Measurements from ENCODE around the gene FAM219A.
A peak's percentile ranks its signal among the peaks of the same experiment; 100 is the strongest.
"Not testable (repeated sequence)": the region's sequence is repeated elsewhere in the genome, so short reads cannot be mapped to it uniquely, and the experiment has no call there.

FAM219A gene

GRCh38 chr9:34442770-34443169 is 15.6 kb downstream of the FAM219A start:
- DNase-seq: no peak

GRCh38 chr9:34440017-34440416 is 18.4 kb downstream of the FAM219A start:
- no peak for DNase-seq

GRCh38 chr9:34438465-34438864 is 19.9 kb downstream of the FAM219A start:
- not testable (repeated sequence) for DNase-seq

- not testable (repeated sequence) for DNase-seq
Measured at GRCh38 chr9:34437926-34438307, 20.5 kb downstream of the FAM219A start.

- peak; percentile 73 for DNase-seq
Measured at GRCh38 chr9:34437006-34437925, 21.1 kb downstream of the FAM219A start.

GRCh38 chr9:34431667-34432066 is 26.7 kb downstream of the FAM219A start:
- DNase-seq: no peak

DNA sequence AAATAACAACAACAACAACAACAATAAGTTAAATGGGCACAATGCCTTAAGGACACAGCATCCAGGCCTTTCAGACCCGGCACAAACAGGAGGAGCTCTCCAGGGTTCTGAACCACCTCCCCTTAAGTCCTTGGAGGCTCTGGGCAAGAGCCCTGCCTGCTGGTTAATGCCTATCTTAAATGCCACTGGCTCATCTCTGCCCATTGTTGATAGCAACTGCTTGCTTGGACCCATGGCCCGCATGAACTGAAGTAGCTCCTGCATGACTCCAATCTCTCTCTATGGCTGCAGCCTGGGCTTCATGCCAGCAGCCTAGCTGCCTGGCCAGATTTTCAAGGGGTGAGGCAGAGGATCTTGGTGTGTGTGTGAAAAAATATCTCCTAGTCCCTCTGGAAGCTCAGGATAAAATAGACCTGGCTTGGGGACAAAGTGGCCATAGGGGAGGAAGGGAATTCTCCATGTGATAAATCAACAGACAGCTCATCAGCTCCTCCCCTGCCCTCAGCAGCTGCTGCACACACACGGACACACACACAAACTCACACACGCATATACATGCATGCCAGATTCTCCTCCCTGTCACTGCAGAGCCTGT is 27.4 kb downstream of the FAM219A start:
- DNase-seq: no peak

- no peak for DNase-seq
Measured at GRCh38 chr9:34428325-34428958, 29.9 kb downstream of the FAM219A start.

DNA sequence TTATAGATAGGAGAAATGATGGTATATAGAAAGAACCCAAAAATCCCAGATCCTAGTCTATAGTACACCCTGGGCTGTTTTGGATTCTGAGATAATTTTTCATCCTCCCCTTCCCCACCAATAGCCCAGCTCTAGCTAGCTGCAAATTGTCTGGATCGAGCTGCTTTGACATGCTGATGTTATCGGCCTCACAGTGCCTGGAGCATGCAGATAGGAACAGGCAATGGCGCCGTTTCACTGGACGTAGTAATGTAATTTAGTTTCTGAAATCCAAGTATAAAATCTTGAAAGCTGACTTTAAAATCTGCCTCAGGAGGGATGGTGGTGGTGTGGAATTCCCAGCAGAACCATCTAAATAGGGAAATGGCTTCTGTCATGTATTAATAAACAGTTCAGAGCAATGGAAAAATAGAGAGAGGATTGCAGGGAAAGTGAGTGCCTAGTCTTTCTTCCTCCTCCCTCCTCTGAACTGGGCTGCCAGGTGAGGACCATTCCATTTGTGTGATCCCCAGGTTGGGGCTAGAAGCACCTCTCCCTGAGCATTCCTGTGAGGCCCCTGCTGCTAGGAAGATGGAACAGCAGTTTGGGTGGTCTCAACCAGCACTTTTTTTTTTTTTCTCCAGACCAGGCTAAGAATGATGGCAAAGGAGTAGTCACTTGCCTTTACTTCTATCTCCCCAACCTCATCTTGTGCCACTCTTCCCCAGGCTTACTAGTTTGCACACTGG is 31.9 kb downstream of the FAM219A start:
- no peak for DNase-seq

- no peak for DNase-seq
Measured at GRCh38 chr9:34419716-34420504, 38.5 kb downstream of the FAM219A start.

DNA sequence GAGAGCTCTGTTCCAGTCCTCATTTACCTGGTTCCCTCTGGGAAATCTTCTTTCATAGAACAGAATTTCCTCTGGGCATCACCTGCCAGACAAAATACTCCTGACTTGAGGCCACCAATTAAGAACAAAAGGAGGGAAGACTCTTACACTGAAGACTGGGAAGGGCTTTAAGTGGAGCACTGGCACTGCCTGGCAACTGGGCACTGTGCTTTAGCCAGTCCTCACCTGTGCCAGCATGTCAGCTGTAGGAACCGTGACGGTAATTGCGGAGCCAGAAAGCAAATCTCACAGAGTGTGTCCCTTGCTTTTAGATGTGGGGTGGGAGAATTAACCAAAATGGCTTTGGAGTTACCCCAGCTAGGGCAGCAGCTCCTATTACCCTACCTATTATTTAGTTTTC is 40.6 kb downstream of the FAM219A start:
- no peak for DNase-seq

GRCh38 chr9:34413231-34413852 is 45.0 kb downstream of the FAM219A start:
- peak; percentile 6 for DNase-seq

- DNase-seq: no peak
Measured at GRCh38 chr9:34412336-34412735, 46.0 kb downstream of the FAM219A start.

DNA sequence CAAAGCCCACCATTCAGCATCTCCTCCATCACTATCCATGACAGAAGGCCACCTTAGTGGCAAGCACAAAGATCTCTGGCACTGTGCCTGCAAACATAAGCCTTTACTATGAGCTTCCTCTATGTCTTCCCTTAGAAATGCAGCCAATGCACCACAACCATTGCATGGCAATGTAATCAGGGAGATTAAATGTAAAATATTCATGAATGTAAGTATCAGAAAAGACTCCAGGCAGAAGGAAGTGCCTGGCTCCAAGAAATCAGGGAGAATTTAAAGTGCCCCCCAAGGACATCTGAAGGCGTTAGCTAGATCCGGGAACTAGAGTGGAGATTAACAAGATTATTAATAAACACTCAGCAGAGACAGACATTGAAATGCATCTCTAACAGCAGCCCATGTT is 49.2 kb downstream of the FAM219A start:
- DNase-seq: no peak

DNA sequence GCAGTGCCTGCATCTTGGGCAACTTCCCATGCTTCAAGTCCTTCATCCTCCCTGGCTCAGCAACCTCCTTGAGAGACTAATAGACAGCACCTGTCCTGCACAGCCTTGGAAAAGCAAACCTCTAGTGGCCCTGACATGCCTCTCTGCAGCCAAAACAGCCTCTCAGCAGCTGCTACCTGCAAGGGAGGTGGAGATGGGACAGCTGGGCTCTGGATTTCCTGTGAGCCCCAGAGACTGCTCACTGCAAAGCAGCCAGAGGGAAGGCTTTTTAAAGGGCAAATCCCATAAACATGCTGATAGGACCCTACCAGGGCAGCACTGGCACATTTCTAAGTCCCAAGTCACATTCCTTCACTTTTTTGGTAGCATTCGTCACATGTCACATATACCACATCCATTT is 50.2 kb downstream of the FAM219A start:
- DNase-seq: no peak

DNA sequence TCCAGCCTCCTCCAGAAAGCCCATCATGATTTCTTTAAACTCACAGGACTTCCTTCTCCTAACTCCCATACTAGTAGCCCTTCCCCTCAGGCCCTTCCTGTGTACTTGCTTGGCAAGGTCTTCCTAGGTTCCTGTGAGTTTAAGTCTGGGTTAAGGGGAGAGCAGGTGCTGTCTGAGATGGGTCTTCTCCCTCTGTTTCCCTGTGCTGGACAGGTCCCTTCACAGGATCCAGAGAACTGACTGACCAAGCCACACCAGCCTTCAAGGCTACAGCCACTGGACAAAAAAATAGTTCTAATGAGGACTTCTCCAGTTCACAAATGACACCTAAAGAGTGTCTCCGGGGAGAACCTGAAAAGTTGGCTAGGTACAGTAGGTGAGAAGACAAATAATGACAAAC is 52.2 kb downstream of the FAM219A start:
- no peak for DNase-seq

- DNase-seq: no peak
Measured at GRCh38 chr9:34405719-34406118, 52.7 kb downstream of the FAM219A start.

- DNase-seq: peak; percentile 50
Measured at GRCh38 chr9:34403554-34404380, 54.6 kb downstream of the FAM219A start.

DNA sequence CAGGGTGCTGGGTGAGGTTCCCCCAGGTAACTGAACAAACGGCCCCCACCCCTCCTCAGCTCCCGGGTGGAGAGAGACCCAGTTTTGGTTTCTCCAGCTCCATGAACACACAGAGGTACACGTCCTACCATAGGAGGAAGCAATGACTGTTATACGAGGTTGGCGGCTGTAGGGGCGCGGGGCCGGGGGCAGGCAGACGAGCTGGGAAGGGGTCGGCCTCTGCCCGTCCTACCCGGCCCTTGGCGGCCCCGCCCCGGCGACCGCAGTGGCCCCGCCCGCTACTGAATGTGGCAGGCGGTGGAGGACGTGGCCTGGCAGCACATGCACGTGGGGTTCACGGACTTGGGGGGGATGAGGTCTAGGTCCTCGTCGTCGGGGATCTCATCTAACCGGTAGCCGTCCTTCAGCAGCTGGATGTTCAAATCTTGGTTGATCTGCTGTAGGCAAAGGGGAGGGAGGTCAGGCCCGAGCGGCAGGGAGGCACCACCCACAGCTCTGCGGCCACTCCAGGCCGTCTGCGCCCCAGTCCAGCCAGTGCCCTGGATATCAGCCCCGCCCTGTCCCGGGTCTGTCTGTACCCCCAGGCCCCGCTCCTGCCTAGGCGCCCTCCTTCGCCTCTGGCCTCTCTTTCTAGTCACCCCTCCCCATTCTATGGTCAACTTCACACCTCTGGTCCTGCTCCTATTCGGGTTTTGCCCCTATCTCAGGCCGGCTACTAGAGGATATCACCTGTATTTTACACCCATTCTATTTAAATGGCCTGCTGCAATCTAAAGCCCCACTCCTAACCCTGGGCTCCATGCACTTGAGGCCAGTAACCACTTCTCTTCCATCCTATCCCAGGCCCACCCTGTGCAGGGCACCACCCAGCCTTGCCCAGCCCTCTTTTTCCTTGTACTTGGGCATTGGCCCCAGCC is 57.4 kb downstream of the FAM219A start:
- DNase-seq: no peak

DNA sequence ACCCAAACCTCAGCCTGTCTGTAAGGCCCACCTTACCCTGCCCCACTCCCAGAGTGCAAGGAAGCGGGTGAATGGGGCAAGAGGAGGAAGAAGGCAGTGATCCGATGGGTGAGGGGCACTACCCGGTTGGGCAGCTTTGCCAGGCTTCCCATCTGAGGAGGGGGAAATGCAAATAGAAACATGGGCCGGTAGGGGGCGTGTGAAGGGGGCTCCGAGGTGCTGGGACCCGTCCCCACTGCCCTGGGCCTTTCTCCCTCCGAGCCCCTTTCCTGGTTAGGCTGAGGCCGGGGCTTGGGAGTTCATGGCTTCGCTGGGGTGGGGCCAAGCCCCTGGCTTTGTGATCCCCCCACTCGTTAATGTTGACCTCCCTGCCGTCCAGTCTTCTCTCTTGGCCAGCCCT is 58.1 kb downstream of the FAM219A start:
- no peak for DNase-seq
